Measurements from ENCODE around the gene NEK3.

Gene NEK3

DNA sequence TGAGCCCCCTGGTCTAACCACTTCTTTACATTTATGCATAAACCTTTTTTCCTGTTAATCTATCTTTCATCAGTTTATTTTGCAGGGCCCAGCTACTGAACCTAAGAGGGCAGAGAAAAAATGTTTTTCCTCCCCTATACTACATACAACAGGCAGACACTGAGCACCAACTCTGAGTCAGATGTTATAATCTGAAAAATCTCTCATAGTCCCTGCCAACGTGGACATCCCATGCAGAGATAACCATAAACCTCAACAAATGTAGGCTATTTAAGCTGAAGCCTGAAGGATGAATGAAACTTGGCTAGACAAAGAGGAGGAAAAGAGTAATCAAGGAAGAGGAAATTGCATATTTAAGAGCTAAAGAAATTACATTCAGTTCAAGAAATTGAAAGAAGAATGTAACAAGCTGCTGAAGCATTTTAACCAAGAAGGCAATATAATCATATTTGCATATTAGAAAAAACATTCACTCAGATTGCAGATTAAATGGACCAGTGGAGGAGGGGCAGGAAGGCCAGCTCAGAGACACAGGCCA lies 2.6 kb downstream of the NEK3 start:
- no peak for TF ChIP-seq ZFX (IDR thresholded peaks at IDR 0.05; ENCODE audit: borderline replicate concordance)
- TF ChIP-seq, protein P1, sequence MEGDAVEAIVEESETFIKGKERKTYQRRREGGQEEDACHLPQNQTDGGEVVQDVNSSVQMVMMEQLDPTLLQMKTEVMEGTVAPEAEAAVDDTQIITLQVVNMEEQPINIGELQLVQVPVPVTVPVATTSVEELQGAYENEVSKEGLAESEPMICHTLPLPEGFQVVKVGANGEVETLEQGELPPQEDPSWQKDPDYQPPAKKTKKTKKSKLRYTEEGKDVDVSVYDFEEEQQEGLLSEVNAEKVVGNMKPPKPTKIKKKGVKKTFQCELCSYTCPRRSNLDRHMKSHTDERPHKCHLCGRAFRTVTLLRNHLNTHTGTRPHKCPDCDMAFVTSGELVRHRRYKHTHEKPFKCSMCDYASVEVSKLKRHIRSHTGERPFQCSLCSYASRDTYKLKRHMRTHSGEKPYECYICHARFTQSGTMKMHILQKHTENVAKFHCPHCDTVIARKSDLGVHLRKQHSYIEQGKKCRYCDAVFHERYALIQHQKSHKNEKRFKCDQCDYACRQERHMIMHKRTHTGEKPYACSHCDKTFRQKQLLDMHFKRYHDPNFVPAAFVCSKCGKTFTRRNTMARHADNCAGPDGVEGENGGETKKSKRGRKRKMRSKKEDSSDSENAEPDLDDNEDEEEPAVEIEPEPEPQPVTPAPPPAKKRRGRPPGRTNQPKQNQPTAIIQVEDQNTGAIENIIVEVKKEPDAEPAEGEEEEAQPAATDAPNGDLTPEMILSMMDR (IDR thresholded peaks at IDR 0.05) = no peak
- H3K27ac ChIP-seq = no peak overlapping the region

- H3K27ac ChIP-seq = no peak overlapping the region
- TF ChIP-seq ZFX (IDR thresholded peaks at IDR 0.05; ENCODE audit: borderline replicate concordance) = no peak
- TF ChIP-seq, protein P1 (IDR thresholded peaks at IDR 0.05) = no peak
Measured at GRCh38 chr13:52155177-52155576, 4.2 kb downstream of the NEK3 start.

- TF ChIP-seq ZFX (IDR thresholded peaks at IDR 0.05; ENCODE audit: borderline replicate concordance) = no peak
- TF ChIP-seq, protein P1 (IDR thresholded peaks at IDR 0.05) = no peak
Measured at GRCh38 chr13:52147225-52147624, 12.2 kb downstream of the NEK3 start.

GRCh38 chr13:52141299-52141698 lies 18.1 kb downstream of the NEK3 start:
- TF ChIP-seq ZFX (IDR thresholded peaks at IDR 0.05; ENCODE audit: borderline replicate concordance) = no peak
- TF ChIP-seq, protein P1 (IDR thresholded peaks at IDR 0.05) = no peak
- H3K27ac ChIP-seq = no peak overlapping the region

More at GRCh38 chr13:52147225-52147624, 12.2 kb downstream of the NEK3 start:
- no peak overlapping the region for H3K27ac ChIP-seq

DNA sequence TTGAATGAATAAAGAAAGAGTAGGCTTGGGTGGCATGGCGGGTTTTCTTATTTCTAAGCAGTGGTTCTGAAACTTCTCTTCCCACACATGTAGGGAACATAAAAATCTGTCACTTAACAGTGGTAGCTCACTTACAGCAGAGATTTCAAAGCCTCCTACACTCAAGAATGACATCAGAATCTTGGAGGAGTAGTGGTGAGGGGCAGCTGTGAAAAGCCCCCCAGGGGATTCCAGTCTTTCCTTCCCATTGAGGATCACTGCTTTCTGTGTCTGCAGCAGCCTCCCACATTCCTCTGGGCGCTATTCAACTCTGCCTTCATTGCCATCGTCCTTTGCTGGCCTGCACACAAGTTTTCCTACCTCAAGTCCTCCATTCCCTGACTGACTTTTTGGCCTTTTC lies 21.9 kb downstream of the NEK3 start:
- TF ChIP-seq ZFX (IDR thresholded peaks at IDR 0.05; ENCODE audit: borderline replicate concordance) = no peak
- TF ChIP-seq, protein P1 (IDR thresholded peaks at IDR 0.05) = no peak
- H3K27ac ChIP-seq = no peak overlapping the region

GRCh38 chr13:52136763-52137162 lies 22.6 kb downstream of the NEK3 start:
- H3K27ac ChIP-seq = no peak overlapping the region
- no peak for TF ChIP-seq ZFX (IDR thresholded peaks at IDR 0.05; ENCODE audit: borderline replicate concordance)
- TF ChIP-seq, protein P1 (IDR thresholded peaks at IDR 0.05) = no peak

DNA sequence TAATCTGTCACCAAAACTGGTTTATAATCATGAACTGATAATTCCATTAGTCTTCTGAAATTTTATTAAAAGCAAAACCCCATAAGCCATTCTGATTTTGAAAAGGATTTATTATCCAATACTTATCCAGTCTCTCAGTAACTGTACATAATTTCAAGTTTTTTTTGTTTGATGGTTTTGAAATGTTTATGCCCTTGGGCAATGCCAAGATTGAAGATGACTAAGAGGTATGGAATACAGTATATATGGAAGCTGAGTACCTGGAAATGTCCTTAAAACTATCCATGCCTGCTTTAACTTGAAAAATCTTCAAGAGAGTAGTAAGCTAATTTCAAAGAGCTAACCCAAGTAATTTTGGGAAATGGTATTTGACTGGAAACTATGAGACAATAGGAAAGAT lies 28.8 kb downstream of the NEK3 start:
- TF ChIP-seq, protein P1 (IDR thresholded peaks at IDR 0.05) = no peak
- no peak for TF ChIP-seq ZFX (IDR thresholded peaks at IDR 0.05; ENCODE audit: borderline replicate concordance)
- H3K27ac ChIP-seq = no peak overlapping the region

Data from 22Rv1 (cell line).